B cell (primary cell): Measurements from ENCODE around the gene SPHKAP. TPM values are rescaled to one million over a fixed set of nuclear protein-coding genes. Genes with fewer than 3 reads are reported as not detected.

Source experiments
- ATAC-seq: fragments of 200-7000 bp; cut with Tn5 transposase; one replicate; pipeline ENCODE4 v1.10.0; 2021; ENCODE audit warnings: low read depth, mild to moderate bottlenecking, moderate number of reproducible peaks, moderate library complexity
- CTCF ChIA-PET: fragments of 350-600 bp; sonication (Branson Sonifier 250); formaldehyde crosslinking; loops from one replicate; lab custom pipeline; 2021; ENCODE audit warnings: antibody characterized with exemption, inconsistent platforms; lab: Charles Lee
- POLR2A ChIA-PET: fragments of 350-600 bp; sonication (Branson Sonifier 250); formaldehyde crosslinking; loops from one replicate; lab custom pipeline; 2021; ENCODE audit warnings: antibody characterized with exemption; lab: Charles Lee
- DNase-seq: peaks from one replicate; pipeline ENCODE4 v3.0.0; 2013
- H2AFZ ChIP-seq: 2 replicates; pipeline ENCODE4 v1.6.1; 2012; ENCODE audit warnings: mild to moderate bottlenecking, low read depth, low read length; ENCODE audit not compliant: insufficient read depth, poor library complexity, severe bottlenecking
- H3K27ac ChIP-seq, 2 donors: 1 replicate in 1 of 2; 2 replicates in 1 of 2; pipeline ENCODE4 v1.5.1; 2012 to 2013; ENCODE audit warnings: low read length in 2 of 2, mild to moderate bottlenecking in 2 of 2, moderate library complexity in 1 of 2
- H3K27me3 ChIP-seq, 4 experiments: fragments of 200-600 bp in 1 of 4; sonication (generic) in 1 of 4; replicated peaks in 1 of 4; 1 replicate in 2 of 4; 2 replicates in 2 of 4; pipeline versions ENCODE4 v1.6.1 to v1.7.0; 2013 to 2016; ENCODE audit warnings: low read length in 3 of 4, mild to moderate bottlenecking in 2 of 4, mixed read lengths in 1 of 4, moderate library complexity in 1 of 4; ENCODE audit not compliant: insufficient read depth in 4 of 4, control insufficient read depth in 3 of 4; ENCODE audit errors: control extremely low read depth in 1 of 4
- H3K36me3 ChIP-seq, 2 experiments: replicated peaks in 1 of 2; 1 replicate in 1 of 2; 2 replicates in 1 of 2; pipeline versions ENCODE4 v1.6.1 to v1.7.1; 2013; ENCODE audit warnings: low read length in 1 of 2; ENCODE audit not compliant: insufficient read depth in 2 of 2, control insufficient read depth in 1 of 2; ENCODE audit errors: control extremely low read depth in 1 of 2, extremely low read depth in 1 of 2
- H3K4me1 ChIP-seq, 2 donors: fragments of 200-600 bp in 1 of 2; sonication (generic) in 1 of 2; 1 replicate in 1 of 2; 2 replicates in 1 of 2; pipeline versions ENCODE4 v1.5.1 to v1.6.1; 2013 to 2017; ENCODE audit warnings: low read length in 2 of 2; ENCODE audit not compliant: control insufficient read depth in 2 of 2, insufficient read depth in 2 of 2
- H3K4me2 ChIP-seq: replicated peaks from 2 replicates; pipeline ENCODE3; 2012; ENCODE audit warnings: mild to moderate bottlenecking, low read depth, low read length; ENCODE audit not compliant: poor library complexity, severe bottlenecking
- H3K4me3 ChIP-seq, 5 experiments: fragments of 200-600 bp in 1 of 5; sonication (generic) in 1 of 5; 1 replicate in 3 of 5; 2 replicates in 2 of 5; pipeline versions ENCODE4 v1.5.1 to v1.7.0; 2011 to 2016; ENCODE audit warnings: low read length in 4 of 5, mild to moderate bottlenecking in 4 of 5, low read depth in 2 of 5, control low read depth in 1 of 5, moderate library complexity in 1 of 5; ENCODE audit not compliant: insufficient read depth in 1 of 5; ENCODE audit errors: control extremely low read depth in 1 of 5, extremely low read depth in 1 of 5
- H3K79me2 ChIP-seq: fragments of 200-600 bp; sonication (generic); one replicate; pipeline ENCODE4 v1.6.0; 2016; ENCODE audit warnings: low read length; ENCODE audit not compliant: control insufficient read depth, insufficient read depth
- H3K9ac ChIP-seq: fragments of 200-600 bp; sonication (generic); 2 replicates; pipeline ENCODE4 v1.6.1; 2017; ENCODE audit warnings: mild to moderate bottlenecking, low read length, moderate library complexity
- H3K9me3 ChIP-seq, 3 donors: one replicate each; pipeline versions ENCODE4 v1.6.1 to v1.7.1; 2013; ENCODE audit warnings: low read length in 2 of 3; ENCODE audit not compliant: control insufficient read depth in 2 of 3, insufficient read depth in 1 of 3; ENCODE audit errors: control extremely low read depth in 1 of 3
- H4K20me1 ChIP-seq: 2 replicates; pipeline ENCODE4 v1.6.0; 2012; ENCODE audit warnings: mild to moderate bottlenecking, low read length; ENCODE audit not compliant: insufficient read depth, control insufficient read depth, poor library complexity, severe bottlenecking
- H3K27ac Mint-ChIP-seq: one replicate; pipeline ENCODE4 v1.8.0; 2021; ENCODE audit warnings: mixed read lengths
- H3K27me3 Mint-ChIP-seq: one replicate; pipeline ENCODE4 v1.8.0; 2021; ENCODE audit warnings: mixed read lengths
- H3K4me1 Mint-ChIP-seq: one replicate; pipeline ENCODE4 v1.8.0; 2021; ENCODE audit warnings: mixed read lengths
- H3K4me3 Mint-ChIP-seq: one replicate; pipeline ENCODE4 v1.8.0; 2021; ENCODE audit warnings: mixed read lengths
- H3K9me3 Mint-ChIP-seq: one replicate; pipeline ENCODE4 v1.8.0; 2022; ENCODE audit warnings: mixed read lengths; ENCODE audit not compliant: insufficient read depth
- CTCF ChIP-seq: fragments of 200-600 bp; IDR thresholded peaks from one replicate; pipeline ENCODE4 v1.8.0; 2022; ENCODE audit warnings: antibody characterized with exemption, mild to moderate bottlenecking
- EZH2 ChIP-seq: IDR thresholded peaks from 2 replicates; pipeline ENCODE4 v1.6.1; 2012; ENCODE audit warnings: borderline replicate concordance, low read depth, mild to moderate bottlenecking, moderate library complexity, low read length; ENCODE audit not compliant: insufficient read depth, poor library complexity, severe bottlenecking
- WGBS: methylation state at CpG from one replicate; pipeline ENCODE4 v1.1.5; 2013; ENCODE audit warnings: missing lambda C conversion rate; ENCODE audit not compliant: insufficient coverage; 5-methylcytosine and 5-hydroxymethylcytosine counted together
- intact Hi-C: fragments of 100-400 bp; cut with micrococcal nuclease; formaldehyde crosslinking; loops from one replicate; pipeline ENCODE4 v1.10.0; 2022
- polyA plus RNA-seq: library from polyadenylated mRNA; depleted of rRNA; stranded (reverse); fragments of >200 nt; gene quantifications from 2 replicates; pipeline ENCODE4 v1.2.3, GENCODE V29; 2012
- total RNA-seq, 2 donors: library from RNA; stranded (reverse); fragments of 120-200 nt in 1 of 2; gene quantifications; 1 replicate in 1 of 2; 2 replicates in 1 of 2; pipeline versions ENCODE4 v1.2.3 to v1.2.4, GENCODE V29; 2013 to 2022

SPHKAP gene
- total and polyA plus RNA-seq, 2 donors (not counting 1 experiment from before 2014, with no cell fraction given), result not detected

- WGBS, result no CpG with 5 or more reads among the region's 3 CpGs
- no peak overlapping the region for H3K27ac ChIP-seq
- no peak overlapping the region for H3K4me2 ChIP-seq
- H3K36me3 ChIP-seq, result no peaks in the 10 kb centered on the region
- H4K20me1 ChIP-seq, result no peaks in the 10 kb centered on the region
- DNase-seq, result no peak
- H3K27ac Mint-ChIP-seq, result no peak overlapping the region
- H3K4me3 Mint-ChIP-seq, result no peak overlapping the region
- ChIA-PET CTCF (no interaction called here), POLR2A (no interaction called here)
- no peak for TF ChIP-seq CTCF
- TF ChIP-seq EZH2, result no peak
- no peak overlapping the region for H3K9ac ChIP-seq
- H3K27me3 ChIP-seq, result no peaks in the 10 kb centered on the region
- intact Hi-C loops, result no loop called here
- peaks cover 2% of the 10 kb centered on the region for H3K9me3 Mint-ChIP-seq
- no peaks in the 10 kb centered on the region for H3K79me2 ChIP-seq
- H3K27me3 Mint-ChIP-seq, result no peaks in the 10 kb centered on the region
- no peaks in the 10 kb centered on the region for H3K4me1 ChIP-seq
- no peak for ATAC-seq
- no peaks in the 10 kb centered on the region for H3K4me1 Mint-ChIP-seq
- peaks cover 0 to 3% (median 0%) of the 10 kb centered on the region in 3 donors for H3K9me3 ChIP-seq
- no peak overlapping the region for H2AFZ ChIP-seq
- H3K4me3 ChIP-seq, result no peak overlapping the region
Observed at GRCh38 chr2:228140934-228141528, 40.5 kb downstream of the SPHKAP start.

- ATAC-seq, result no peak
- Histone ChIP-seq H4K20me1 (no peaks in the 10 kb centered on the region), H3K27ac (no peak overlapping the region), H2AFZ (no peak overlapping the region), H3K4me1 (no peaks in the 10 kb centered on the region), H3K27me3 (no peaks in the 10 kb centered on the region), H3K9ac (no peak overlapping the region), H3K36me3 (no peaks in the 10 kb centered on the region), H3K79me2 (no peaks in the 10 kb centered on the region), H3K9me3 (peaks cover 0 to 3% (median 0%) of the 10 kb centered on the region in 3 donors), H3K4me3 (no peak overlapping the region), H3K4me2 (no peak overlapping the region)
- no peak for TF ChIP-seq EZH2
- no peak for TF ChIP-seq CTCF
- no CpG with 5 or more reads among the region's 3 CpGs for WGBS
- no peak overlapping the region for H3K4me3 Mint-ChIP-seq
- peaks cover 2% of the 10 kb centered on the region for H3K9me3 Mint-ChIP-seq
- H3K4me1 Mint-ChIP-seq, result no peaks in the 10 kb centered on the region
- no peaks in the 10 kb centered on the region for H3K27me3 Mint-ChIP-seq
- H3K27ac Mint-ChIP-seq, result no peak overlapping the region
- CTCF ChIA-PET, result no interaction called here
- DNase-seq, result no peak
- intact Hi-C loops, result no loop called here
- POLR2A ChIA-PET, result no interaction called here
Observed at GRCh38 chr2:228136027-228136426, 45.5 kb downstream of the SPHKAP start.
